ENCODE data around the gene RBM5.

The RBM5 gene

DNA sequence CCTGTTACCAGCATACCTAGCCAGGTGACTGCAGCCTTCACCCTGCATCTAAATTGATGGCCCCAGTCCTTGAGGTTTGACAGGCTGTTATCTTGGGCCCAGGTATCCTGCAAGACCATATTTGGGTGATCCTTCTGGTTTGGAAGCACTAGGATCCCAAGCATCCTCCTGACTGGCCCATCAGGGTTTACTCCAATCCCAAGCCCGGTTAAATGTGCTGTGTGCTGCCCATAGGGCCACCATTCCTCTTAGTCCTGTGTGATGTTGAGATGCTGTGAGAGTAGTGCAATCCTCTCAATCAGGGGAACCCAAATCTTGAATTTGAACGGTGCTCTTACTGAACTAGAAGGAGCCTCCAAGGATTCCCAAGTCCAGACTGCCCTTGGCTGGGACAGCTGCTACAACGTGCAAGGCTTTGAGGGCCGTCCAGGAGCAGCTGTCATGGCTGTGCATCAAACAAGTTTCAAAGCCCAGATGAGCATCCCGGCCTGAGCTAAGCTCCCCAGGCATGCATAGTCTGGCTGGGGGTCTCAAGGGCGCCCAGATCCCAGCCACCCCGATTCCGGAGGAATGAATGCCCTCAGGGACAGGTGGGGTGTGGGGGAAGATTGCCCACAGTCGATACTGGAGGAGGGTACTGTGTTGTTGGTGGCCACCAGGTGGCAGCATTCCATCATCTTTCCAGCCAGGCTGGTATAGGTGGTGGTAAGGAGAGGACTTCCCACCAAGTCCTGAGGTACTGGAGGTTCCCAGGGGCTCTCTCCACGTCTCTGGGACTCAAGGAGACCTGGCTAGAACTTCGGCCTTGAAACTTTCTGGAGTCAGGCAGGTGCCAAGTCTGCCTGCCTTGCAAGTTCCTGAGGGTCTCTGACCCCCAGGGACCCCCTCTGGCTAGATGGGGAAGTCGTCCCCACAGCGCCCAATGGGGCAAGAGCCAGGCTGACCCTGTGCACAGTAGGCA lies 32.6 kb downstream of the RBM5 start:
- peak; percentile 51 for DNase-seq

DNA sequence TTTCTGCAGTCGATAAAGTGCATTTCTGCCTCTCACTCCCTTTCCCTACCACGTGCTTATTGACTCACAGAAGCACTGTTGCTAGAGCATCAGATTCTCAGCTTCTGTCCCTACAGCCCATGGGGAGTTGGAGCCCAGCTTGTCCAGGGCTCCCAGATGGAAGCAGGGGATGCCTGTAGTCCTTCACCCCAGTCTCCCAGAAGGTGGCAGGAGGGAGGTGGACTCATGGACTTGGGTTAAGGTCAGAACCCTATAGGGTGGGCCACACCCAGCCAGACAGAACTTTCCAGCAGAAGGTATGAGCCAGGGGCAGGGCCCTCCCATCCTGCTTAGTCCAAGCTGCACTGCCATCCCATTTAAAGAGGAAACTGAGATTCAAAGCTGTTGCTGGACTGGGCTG lies 33.4 kb downstream of the RBM5 start:
- no peak for DNase-seq

DNA sequence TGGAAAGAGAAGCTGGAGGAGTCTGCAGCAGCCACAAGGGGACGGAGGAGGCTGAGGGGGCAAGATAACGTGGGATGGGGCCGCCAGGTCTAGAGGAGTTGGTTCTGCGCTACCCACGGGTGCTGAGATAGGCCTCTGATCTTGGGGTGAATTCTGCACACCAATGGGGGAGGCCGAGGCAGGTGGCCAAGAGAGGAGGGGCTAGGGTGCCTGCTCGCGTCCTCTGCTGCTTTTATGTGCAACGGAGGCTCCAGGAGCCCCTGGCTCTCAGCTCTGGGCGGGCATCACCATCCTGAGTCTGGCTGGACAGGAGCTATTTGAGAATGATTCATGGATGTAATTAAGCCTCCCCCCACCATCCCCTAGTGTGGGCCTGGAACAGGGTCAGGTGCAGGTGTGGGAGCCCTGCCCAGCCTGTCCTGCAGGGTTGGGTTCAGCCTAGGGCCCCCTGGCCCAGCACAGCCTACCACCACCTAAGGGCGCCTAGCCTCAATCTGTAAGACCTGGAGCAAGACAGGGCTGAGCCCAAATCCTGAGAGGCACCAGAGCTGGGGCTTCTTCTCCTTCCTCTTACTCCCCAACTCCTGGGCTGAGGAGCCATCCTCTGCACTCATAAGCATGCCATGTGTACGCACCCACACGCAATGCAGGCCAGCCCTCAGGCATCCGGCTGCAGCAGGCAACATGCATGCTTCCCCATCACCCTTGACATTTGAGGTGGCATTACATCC lies 34.1 kb downstream of the RBM5 start:
- DNase-seq, result no peak

DNA sequence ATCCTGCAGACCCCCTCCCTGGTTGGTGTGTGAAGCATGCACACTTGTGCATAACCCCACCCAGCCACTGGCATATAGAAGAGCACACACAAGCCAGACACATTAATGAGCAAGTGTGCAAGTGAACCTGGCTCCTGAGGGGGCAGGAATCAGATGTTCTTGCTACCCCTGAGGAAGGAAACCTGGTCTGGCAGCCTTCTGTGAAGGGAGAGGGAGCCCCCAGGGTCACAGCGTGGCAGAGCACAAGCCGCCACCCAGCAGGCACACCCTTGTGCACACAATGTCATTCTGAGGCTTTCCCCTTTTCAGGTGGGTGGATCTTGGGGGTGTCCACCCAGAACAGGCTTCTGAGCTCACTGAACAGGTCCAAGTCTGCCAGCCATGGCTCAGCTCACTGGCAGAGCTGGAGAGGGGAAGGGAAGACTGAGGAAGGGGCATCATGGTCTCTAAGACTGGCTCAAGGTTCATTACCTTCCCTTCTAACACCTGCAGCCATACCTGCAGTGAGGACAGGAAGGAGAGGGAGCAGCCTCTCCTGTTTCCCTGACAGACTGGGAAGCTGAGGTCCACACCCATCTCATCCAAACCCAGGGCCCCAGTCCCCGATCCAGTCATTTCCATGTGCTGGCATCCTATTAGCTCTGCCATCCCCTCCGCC lies 34.8 kb downstream of the RBM5 start:
- no peak for DNase-seq

DNA sequence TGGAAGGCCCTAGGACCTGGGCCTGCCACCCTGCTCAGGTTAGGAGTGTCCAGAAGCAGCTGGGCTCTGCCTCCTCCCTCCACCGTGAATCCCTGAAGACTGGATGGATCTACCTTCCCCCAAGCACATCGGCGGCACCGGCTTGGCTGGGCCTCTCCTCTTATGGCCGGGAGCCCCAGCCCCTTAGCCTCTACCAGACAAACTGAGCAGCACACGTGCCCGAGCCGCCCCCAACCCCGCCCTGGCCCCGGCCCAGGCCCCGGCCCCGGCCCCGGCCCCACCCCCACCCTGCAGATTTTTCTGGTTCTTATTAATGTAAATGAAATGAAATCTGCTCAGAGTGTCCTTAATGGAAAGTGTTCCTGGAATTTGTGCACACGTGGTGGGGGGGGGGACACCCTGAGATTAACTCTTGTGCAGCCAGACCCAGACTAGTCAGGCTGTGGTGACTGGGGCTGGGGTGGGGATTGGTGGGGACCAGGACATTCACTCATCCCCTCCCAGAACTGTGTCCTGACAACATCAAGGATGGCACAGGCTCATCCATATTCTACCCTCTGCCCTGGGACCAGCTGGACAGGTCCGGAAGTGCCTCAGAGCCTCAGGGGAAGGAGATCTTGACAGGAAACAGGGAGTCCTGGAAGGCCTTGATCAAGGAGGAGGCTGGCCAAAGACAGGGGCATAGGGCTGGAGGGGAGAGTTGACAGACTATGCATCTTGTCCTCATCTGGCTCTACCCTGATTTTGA lies 35.5 kb downstream of the RBM5 start:
- DNase-seq, result no peak

DNA sequence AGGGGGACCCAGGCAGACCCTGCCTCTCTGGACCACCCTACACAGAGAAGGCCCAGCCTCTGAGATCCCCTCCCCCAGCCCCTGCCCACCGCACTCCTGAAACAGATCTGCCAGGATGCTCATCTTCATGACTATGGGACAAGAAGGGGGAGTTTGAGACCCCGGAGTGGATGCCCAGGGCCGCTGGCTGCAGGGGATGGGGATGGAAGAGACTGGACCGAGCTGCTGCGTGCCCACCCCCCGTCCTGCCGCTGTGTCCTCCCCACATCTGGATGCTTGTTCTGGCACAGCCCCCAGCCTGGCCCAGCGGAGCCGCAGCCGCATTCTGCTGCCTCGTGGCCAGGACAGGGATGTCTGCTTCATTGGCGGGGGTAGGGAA lies 36.1 kb downstream of the RBM5 start:
- no peak for DNase-seq

DNA sequence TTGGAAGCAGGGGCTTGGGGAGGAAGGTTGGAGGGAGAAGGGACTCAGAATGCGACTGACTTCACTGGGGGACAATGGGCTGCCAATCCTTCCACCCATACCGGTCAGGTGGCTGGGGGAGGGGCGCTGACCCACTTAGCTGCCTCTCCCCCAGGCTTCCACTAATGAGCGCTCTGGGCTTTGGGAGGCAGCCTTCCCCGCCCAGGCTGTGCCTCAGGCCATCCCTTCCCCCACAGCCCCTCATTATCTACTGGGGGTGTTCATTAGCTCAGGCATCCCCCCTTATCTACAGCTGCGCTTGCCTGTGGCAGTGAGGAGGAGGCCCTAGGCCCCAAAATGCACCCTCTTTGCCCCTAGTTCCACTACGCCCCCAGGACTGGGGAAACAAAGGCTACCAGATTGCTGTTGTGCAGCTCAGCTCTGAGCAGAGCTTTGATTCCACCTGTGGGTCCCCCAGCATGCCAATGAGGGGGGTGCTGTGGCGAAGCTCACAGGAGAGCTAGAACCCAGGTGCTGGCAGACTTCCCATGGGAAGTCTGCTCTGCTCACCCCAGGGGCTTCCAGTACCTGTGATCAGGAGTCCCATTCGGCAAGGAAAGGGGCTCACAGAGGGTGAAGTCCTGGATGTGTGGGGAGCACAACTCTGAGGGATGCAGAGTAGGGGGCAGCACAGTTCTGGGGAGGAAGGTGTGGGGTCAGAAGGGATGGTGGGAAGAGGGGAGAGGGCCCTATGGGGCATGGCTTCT lies 37.0 kb downstream of the RBM5 start:
- DNase-seq, result no peak

DNA sequence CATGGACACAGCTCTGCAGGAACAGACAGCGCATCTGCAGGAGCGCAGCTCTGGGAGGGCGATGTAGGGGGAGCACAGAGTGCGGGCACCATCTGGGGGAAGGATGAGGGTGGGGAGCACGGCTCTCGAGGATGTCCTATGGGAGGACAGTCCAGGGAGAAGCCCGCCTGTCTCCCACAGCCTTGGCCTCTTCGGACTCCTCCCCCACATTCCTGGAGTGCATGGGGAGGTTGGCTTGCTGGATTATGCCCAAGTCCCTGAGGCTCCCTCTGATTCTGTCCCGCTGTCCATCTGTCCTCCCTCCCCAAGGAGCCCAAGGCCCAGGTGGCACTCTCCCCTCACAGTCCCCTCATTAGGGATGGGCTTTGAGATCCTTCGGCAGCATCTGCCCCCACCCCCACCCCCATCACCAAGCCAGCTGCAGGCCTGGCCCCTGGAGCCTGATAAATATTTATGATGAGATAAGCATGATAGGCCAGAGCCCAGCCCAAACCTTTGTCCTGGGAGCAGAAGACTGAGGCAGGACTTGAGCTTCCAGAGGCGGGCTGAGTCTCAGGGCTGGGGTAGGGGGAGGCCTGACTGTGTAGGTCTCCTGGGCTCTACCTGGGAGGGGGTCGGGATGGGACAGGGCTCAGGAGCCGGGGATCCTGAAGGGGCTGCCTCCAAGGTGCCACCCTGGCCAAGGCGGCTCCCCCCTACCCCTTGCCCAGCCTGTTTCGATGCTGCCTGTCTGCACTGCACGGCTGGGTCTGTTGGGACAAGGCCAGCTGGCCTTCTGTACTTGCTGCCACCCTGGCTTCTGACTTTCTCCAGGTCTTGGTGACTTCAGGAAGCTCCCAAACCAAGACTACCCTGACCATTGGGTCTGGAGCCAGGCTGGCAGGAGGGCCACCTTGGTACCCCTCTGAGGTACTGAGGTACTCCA lies 37.8 kb downstream of the RBM5 start:
- DNase-seq, result no peak

DNA sequence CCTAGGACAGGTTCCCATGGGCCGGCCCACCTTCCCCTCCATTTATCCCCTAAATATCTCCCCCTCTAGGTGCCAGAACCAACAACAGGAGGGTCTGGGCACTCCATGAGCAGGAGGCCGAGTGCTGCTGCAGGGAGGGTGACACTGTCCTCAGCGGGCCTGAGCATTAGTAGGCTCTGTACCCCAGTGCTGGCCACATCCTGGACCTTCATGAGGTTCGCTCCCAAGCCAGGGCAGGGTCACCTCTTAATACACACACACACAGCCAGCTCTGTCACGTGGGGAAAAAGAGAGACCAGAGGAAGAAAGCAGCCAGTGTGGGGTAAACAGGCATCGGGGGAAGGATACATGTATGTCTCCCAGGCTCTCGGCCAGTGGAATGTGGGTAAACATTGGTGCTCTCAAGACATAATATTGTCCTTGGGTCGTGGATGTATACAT lies 38.6 kb downstream of the RBM5 start:
- no peak for DNase-seq

DNA sequence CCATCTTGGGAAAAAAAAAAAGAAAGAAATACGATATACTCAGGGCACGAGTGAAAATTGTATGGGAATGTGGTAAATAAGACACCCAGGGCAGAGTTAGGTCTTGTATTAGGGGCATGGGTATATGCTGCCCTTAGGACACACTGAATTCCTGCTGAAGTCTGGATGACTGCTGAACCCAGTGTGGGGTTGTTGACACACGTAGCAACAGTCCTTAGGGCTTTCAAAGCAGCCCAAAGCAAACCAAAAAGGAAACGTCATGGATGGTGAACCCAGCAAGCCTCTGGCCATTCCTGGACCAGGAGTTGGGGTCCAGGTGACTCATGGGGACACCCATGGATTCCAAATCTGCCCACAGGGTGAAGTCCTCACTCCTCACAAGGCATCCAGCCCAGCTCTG lies 39.3 kb downstream of the RBM5 start:
- no peak for DNase-seq

DNA sequence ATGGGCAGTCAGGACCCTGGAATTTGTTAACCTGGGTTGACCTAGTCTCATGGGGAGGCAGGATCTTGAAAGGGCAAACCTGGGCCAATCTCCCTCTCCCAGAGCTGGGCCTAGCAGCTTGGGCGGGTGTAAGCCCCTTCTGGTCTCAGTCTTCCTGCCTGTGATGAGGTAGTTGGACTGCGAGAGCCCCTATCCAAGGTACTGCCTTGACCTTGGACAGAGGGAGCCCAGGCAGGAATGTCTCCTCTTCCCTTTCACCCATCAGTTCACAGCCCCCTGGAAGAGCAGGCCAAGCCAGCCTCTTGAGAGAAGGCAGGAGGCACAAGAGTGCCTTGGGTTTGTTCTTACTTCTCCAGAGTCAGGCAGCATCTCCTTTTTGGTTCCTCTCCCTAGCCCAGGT lies 41.7 kb downstream of the RBM5 start:
- no peak for DNase-seq

DNA sequence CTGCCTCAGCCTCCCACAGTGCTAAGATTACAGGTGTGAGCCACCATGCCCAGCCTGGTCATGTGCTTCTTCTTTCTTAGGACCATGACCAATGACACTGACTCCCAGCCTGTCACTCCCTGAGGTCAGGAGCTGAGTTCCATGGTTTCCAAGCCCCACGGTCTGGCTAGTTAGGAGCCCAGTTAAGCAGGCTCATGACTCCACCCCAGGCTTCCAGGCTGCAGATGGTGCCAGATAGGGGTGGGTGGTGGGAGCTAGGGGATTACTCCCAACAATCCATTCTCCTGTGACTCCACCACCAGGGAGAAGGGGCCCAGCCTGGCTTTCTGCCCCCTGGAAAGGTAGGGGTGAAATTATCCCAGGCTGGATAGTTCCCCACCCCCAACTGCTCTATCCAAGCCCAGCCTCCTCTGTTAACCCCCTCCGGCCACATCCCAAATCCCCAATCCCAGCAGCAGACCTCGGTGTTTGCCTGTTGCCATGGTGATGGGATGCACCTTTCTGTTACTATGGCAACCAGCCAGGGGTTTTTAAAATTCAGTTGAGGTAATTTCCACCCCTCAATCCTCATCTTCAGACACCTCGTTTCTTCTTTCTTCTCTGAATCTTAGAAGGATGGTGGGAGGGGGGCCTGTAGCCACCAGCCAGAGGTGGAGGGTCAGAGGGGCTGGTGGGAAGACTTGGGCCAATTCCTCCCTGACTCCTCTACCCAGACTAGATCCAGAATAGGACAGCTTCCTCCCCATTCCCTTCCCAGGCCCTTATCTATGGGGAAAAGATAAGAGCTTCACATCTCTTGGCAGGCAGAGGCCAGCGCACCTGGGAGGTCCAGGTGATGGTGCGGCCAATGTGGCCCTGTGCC lies 43.9 kb downstream of the RBM5 start:
- no peak for DNase-seq

DNA sequence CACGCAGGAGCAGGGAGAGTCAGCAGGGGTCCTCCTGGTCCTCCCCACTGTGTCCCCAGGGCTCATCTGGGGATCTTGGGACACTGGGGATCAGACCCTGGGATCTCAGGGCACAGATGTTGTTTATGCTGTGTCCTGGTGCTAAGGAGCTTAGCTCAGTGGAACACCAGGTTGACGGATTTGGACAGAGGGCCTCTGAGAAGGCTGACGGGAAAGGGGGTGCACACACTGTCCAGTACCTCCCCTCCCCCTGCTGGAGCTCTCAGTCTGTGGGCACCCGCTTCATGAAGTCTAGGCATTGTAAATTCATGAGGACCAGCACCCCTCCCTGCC lies 44.5 kb downstream of the RBM5 start:
- DNase-seq, result no peak

DNA sequence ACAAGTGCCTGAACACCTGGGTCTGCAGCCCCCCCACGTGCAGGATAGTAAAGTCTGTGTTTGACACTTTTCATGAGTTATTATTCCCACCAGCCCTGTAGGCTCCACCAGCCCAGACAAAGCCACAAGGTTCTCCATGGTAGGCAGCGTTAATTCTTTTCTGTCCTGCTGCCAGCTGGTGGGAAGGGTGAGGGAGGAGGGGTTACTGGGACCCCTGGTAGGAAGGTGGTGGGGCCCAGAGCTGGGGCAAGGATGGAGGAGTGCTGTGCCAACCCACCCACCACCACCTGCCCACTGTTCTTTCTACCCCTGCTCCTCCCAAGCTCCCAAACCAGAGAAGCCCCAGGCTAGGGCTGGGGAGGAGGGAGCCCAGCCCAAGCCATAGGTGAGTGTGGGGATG lies 45.6 kb downstream of the RBM5 start:
- no peak for DNase-seq

DNA sequence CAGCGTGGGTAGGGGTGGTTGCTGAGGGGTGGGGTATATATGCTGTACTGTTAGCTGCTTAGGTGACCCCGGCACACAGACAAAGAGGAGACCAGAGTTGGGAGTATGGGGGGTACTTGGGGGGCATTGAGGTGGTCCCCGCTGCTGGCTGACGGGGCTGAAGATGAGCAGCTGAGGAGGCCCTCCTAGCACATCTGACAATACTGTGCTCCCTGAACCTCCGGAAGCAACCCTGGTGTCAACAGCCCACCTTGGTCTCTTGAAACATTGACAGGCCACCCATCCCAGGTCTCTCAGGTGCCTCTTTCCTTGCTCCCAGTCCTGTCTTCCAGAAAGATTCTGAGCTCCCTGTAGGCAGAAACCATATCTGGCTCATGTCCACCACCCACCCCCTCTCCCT lies 47.2 kb downstream of the RBM5 start:
- no peak for DNase-seq

DNA sequence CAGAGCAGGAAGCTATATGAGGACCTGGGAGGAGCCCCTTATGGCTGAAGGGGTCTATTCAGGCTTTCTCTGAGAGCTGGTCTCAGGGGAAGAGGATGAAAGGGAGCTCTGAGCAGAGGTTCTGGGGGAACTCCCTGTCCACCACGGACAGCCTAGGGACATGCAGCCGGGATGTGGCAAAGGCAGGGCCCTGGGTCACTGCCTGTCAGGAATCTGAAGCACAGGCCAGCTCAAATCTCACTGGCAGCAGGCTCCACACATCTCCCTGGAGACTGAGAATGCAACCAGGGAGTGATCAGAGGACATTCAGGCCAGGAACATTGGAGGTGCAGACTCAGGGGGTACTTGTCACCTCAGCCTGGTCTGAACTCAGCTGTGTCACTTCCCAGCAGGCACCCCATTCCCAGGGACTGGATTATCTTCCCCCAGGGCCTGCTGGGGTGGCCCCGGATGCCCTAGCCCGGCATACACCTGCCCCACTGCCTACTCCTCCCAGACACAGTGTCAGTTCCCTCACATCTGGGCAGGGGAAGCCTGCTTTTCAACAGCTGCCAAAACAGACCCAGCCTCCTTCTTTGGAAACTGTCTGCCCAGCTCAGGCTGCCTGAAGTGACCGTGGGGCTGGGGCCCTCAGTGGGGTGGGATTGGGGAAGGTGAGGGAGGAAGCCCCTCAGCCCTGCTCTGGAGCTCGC lies 48.1 kb downstream of the RBM5 start:
- DNase-seq, result no peak

DNA sequence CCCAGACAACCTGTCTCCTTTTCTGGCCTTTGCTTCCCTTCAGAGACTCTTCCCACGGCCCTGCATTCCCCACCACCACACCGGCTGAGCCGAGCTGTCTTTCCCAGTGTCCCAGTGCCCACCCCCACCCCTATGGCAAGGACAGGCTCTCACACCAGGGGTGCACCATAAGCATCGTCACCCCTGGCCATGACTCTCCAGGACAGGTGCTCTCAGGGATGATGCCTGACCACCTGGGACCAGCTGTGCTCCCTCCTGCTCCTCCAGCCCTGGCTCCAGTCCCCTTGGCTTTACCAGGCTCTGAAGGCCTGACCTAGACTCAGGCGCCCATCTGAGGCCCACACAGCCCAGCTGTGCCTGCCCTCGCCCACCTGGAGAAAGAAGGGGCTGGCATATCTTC lies 48.8 kb downstream of the RBM5 start:
- no peak for DNase-seq

DNA sequence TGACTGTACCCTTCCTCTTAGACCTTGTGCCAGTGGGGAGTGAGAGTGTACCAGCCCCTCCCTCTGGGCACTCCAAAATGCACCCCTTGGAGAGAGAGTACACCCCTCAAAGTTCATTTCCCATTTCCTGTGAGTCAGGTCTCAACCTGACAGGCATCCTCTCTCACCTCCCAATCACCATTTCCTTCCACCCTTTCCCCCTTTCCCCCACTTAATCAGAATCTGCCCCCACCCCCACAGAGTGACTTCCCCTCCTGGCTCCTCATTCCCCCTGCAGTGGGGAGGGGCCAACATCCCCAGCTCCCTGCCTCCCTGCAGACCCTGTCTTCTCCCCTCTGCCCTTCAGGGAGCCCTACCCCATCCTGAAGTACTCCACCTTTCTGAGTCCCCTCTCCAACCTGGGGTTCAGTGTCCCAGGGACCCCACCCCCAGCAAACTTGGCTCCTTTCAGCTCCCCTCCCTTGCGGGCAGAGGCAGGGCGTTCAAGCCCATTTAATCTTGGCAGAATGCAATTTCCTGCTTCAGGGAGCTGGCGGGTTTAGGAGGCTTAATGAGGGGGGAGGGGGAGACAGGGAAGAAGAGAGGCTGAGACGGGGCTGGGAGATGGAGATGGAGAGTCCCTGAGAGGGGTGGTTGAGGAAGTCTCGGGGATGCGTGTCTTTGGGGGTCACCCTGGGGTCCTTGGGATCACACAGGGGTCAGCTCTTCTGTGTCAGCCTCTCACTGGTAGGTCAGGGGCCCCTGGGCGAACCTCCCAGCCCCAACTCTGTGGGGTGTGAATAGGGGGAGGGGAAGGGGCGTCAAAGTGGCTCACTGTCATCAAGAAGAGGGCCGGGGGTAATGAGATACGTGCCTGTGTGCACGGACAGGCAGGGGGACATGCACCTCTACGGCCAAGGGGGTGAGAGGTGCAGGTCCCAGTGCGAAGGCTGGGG lies 49.8 kb downstream of the RBM5 start:
- DNase-seq, result no peak

Data from central memory CD4-positive, alpha-beta T cell (primary cell).